HepG2 (cell line): ENCODE results near the gene MPP3. TPM values are rescaled to one million over a fixed set of nuclear protein-coding genes. Genes with fewer than 3 reads are reported as not detected.

Experiments
- ETV6 ChIP-seq: sonication (generic); formaldehyde crosslinking; conservative IDR thresholded peaks from 2 replicates; pipeline ENCODE4 v1.4.0; 2020; ENCODE audit warnings: missing genetic modification reagents
- FOSL2 ChIP-seq: sonication (generic); formaldehyde crosslinking; IDR thresholded peaks from 2 replicates; pipeline ENCODE4 v1.4.0; 2020; ENCODE audit warnings: missing genetic modification reagents
- FUBP1 ChIP-seq: sonication (generic); formaldehyde crosslinking; IDR thresholded peaks from 2 replicates; pipeline ENCODE4 v1.5.1; 2020; ENCODE audit warnings: missing genetic modification reagents, mild to moderate bottlenecking, borderline replicate concordance
- IKZF5 ChIP-seq: IDR thresholded peaks from 2 replicates; pipeline ENCODE4 v1.6.1; 2018; ENCODE audit warnings: missing genetic modification reagents, mild to moderate bottlenecking, missing compliant biosample characterization
- NCOA2 ChIP-seq: sonication (generic); formaldehyde crosslinking; IDR thresholded peaks from 2 replicates; pipeline ENCODE4 v1.8.0; 2022; ENCODE audit warnings: inconsistent platforms
- NFIB ChIP-seq: sonication (generic); formaldehyde crosslinking; IDR thresholded peaks from 2 replicates; pipeline ENCODE4 v1.9.0; 2021; ENCODE audit warnings: missing genetic modification reagents, mild to moderate bottlenecking, borderline replicate concordance
- NFKBIZ ChIP-seq: IDR thresholded peaks from 2 replicates; pipeline ENCODE4 v1.6.1; 2018; ENCODE audit warnings: missing genetic modification reagents, missing compliant biosample characterization
- PITX1 ChIP-seq: sonication (generic); formaldehyde crosslinking; IDR thresholded peaks from 2 replicates; pipeline ENCODE4 v1.5.1; 2020; ENCODE audit warnings: mild to moderate bottlenecking, missing genetic modification reagents
- POLR2AphosphoS5 ChIP-seq: IDR thresholded peaks from 2 replicates; pipeline ENCODE4 v1.6.1; 2012; ENCODE audit warnings: low read depth, low read length
- SRSF1 ChIP-seq: fragments of 200-400 bp; formaldehyde crosslinking; optimal IDR thresholded peaks from 2 replicates; pipeline ENCODE3; 2017; ENCODE audit warnings: mild to moderate bottlenecking, low read depth, low read length, moderate library complexity
- ZBTB1 ChIP-seq: sonication (generic); formaldehyde crosslinking; IDR thresholded peaks from 2 replicates; pipeline ENCODE4 v1.4.0; 2020; ENCODE audit warnings: missing genetic modification reagents, borderline replicate concordance
- ZNF777 ChIP-seq: sonication (generic); formaldehyde crosslinking; IDR thresholded peaks from 2 replicates; pipeline ENCODE4 v1.4.0; 2020; ENCODE audit warnings: missing genetic modification reagents
- polyA plus RNA-seq, 8 experiments: library from polyadenylated mRNA; depleted of rRNA in 3 of 8; stranded (reverse) in 7 of 8; unstranded in 1 of 8; fragments of >200 nt; fragmentation: Illumina TruSeq in 4 of 8; extraction: Trizol in 4 of 8; gene quantifications; 2 replicates each; pipeline versions ENCODE4 v1.2.1 to v1.2.3, GENCODE V29; 2011 to 2016; ENCODE audit warnings: low read depth in 4 of 8, missing spikeins in 1 of 8, mixed read lengths in 1 of 8; ENCODE audit not compliant: insufficient read depth in 1 of 8
- total RNA-seq, 5 experiments: library from RNA; depleted of rRNA; stranded (reverse); fragments of >200 nt; fragmentation: Illumina TruSeq; extraction: Trizol; gene quantifications; 2 replicates each; pipeline ENCODE4 v1.2.3, GENCODE V29; 2016; ENCODE audit warnings: low read depth in 1 of 5
- TF ChIP-seq, protein P1 (sequence below), 2 experiments: sonication (generic) in 1 of 2; formaldehyde crosslinking in 1 of 2; IDR thresholded peaks; 2 replicates each; pipeline versions ENCODE4 v1.6.1 to v1.9.0; 2014 to 2022; ENCODE audit warnings: antibody characterized with exemption in 1 of 2, borderline replicate concordance in 1 of 2, inconsistent platforms in 1 of 2, low read depth in 1 of 2, missing genetic modification reagents in 1 of 2
- TF ChIP-seq, protein P2 (sequence below): sonication (generic); formaldehyde crosslinking; IDR thresholded peaks from 2 replicates; pipeline ENCODE4 v1.5.0; 2020; ENCODE audit warnings: missing genetic modification reagents
- TF ChIP-seq, protein P3 (sequence below): IDR thresholded peaks from 2 replicates; pipeline ENCODE4 v1.6.1; 2016; ENCODE audit warnings: missing genetic modification reagents, missing compliant biosample characterization
- TF ChIP-seq, protein P4 (sequence below): sonication (generic); formaldehyde crosslinking; IDR thresholded peaks from 2 replicates; pipeline ENCODE4 v1.4.0; 2020; ENCODE audit warnings: missing genetic modification reagents, borderline replicate concordance

The MPP3 gene
- total and polyA plus RNA-seq, 2 of the 13 experiments (the other 11 are each of a cell fraction or from before 2014, with no cell fraction given) = 0.91 to 1.8 TPM

GRCh38 chr17:43760254-43760852 is 72.6 kb downstream of the MPP3 start (continued):
- TF ChIP-seq, protein P1, sequence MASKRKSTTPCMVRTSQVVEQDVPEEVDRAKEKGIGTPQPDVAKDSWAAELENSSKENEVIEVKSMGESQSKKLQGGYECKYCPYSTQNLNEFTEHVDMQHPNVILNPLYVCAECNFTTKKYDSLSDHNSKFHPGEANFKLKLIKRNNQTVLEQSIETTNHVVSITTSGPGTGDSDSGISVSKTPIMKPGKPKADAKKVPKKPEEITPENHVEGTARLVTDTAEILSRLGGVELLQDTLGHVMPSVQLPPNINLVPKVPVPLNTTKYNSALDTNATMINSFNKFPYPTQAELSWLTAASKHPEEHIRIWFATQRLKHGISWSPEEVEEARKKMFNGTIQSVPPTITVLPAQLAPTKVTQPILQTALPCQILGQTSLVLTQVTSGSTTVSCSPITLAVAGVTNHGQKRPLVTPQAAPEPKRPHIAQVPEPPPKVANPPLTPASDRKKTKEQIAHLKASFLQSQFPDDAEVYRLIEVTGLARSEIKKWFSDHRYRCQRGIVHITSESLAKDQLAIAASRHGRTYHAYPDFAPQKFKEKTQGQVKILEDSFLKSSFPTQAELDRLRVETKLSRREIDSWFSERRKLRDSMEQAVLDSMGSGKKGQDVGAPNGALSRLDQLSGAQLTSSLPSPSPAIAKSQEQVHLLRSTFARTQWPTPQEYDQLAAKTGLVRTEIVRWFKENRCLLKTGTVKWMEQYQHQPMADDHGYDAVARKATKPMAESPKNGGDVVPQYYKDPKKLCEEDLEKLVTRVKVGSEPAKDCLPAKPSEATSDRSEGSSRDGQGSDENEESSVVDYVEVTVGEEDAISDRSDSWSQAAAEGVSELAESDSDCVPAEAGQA (IDR thresholded peaks at IDR 0.05; ENCODE audit: low read depth) = no peak
- TF ChIP-seq, protein P1 (CRISPR knock-in tag; IDR thresholded peaks at IDR 0.05; ENCODE audit: borderline replicate concordance) = no peak
- TF ChIP-seq FUBP1 (CRISPR knock-in tag) (no peak), ETV6 (CRISPR knock-in tag) (0 out of 2 replicates have a peak, but pooled peaks have one; percentile 48), NFKBIZ (CRISPR knock-in tag) (no peak), NCOA2 (CRISPR knock-in tag) (peak; percentile 48), ZBTB1 (CRISPR knock-in tag) (no peak), FOSL2 (CRISPR knock-in tag) (peak; percentile 71; the same call in 1 of the 2 replicates), PITX1 (CRISPR knock-in tag) (peak; percentile 83; the same call in 1 of the 2 replicates), ZNF777 (no peak), SRSF1 (no peak), POLR2AphosphoS5 (no peak), IKZF5 (CRISPR knock-in tag) (peak; percentile 86; the same call in 1 of the 2 replicates), NFIB (CRISPR knock-in tag) (no peak)
- TF ChIP-seq, protein P2, sequence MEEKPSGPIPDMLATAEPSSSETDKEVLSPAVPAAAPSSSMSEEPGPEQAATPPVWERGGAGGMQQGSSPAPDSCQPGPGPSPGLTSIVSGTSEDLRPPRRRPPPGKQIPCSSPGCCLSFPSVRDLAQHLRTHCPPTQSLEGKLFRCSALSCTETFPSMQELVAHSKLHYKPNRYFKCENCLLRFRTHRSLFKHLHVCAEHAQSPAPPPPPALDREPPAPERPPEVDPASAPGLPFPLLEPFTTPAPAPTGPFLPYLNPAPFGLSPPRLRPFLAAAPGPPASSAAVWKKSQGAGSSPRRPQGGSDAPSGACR (CRISPR knock-in tag) = peak; percentile 63; the same call in 1 of the 2 replicates
- TF ChIP-seq, protein P3, sequence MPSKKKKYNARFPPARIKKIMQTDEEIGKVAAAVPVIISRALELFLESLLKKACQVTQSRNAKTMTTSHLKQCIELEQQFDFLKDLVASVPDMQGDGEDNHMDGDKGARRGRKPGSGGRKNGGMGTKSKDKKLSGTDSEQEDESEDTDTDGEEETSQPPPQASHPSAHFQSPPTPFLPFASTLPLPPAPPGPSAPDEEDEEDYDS (CRISPR knock-in tag) = 0 out of 2 replicates have a peak, but pooled peaks have one; percentile 38
- TF ChIP-seq, protein P4, sequence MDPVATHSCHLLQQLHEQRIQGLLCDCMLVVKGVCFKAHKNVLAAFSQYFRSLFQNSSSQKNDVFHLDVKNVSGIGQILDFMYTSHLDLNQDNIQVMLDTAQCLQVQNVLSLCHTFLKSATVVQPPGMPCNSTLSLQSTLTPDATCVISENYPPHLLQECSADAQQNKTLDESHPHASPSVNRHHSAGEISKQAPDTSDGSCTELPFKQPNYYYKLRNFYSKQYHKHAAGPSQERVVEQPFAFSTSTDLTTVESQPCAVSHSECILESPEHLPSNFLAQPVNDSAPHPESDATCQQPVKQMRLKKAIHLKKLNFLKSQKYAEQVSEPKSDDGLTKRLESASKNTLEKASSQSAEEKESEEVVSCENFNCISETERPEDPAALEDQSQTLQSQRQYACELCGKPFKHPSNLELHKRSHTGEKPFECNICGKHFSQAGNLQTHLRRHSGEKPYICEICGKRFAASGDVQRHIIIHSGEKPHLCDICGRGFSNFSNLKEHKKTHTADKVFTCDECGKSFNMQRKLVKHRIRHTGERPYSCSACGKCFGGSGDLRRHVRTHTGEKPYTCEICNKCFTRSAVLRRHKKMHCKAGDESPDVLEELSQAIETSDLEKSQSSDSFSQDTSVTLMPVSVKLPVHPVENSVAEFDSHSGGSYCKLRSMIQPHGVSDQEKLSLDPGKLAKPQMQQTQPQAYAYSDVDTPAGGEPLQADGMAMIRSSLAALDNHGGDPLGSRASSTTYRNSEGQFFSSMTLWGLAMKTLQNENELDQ (CRISPR knock-in tag) = no peak
